Mononuclear cell (primary cell): ENCODE measurements around the gene TCF7L2. TPM values are rescaled to one million over a fixed set of nuclear protein-coding genes. Genes with fewer than 3 reads are reported as not detected.

ENCODE experiments used
- H3K27me3 ChIP-seq: 2 replicates; pipeline ENCODE4 v1.6.0; 2011; ENCODE audit warnings: low read length, control low read depth; ENCODE audit not compliant: insufficient read depth
- H3K4me1 ChIP-seq: 2 replicates; pipeline ENCODE4 v1.5.1; 2011; ENCODE audit warnings: mild to moderate bottlenecking, low read length, control low read depth; ENCODE audit not compliant: insufficient read depth
- H3K4me3 ChIP-seq: 2 replicates; pipeline ENCODE4 v1.5.1; 2011; ENCODE audit warnings: mild to moderate bottlenecking, low read length, moderate library complexity
- H3K9me3 ChIP-seq: 2 replicates; pipeline ENCODE4 v1.5.1; 2011; ENCODE audit warnings: low read depth, mild to moderate bottlenecking, control low read depth, low read length
- total RNA-seq: library from RNA; depleted of rRNA; stranded (reverse); fragments of >200 nt; gene quantifications from one replicate; pipeline ENCODE4 v1.2.3, GENCODE V29; 2012

TCF7L2 gene
- total RNA-seq, 1 donor, result 8.1 TPM

- H3K4me1 ChIP-seq, result peaks cover 12% of the 10 kb centered on the region
- no peaks in the 10 kb centered on the region for H3K27me3 ChIP-seq
- H3K9me3 ChIP-seq, result no peaks in the 10 kb centered on the region
- no peak overlapping the region for H3K4me3 ChIP-seq
These were observed 76.6 kb downstream of the TCF7L2 start for GRCh38 chr10:113026679-113027078.

- H3K4me1 ChIP-seq, result peaks cover 12% of the 10 kb centered on the region
- no peaks in the 10 kb centered on the region for H3K27me3 ChIP-seq
- H3K4me3 ChIP-seq, result no peak overlapping the region
- no peaks in the 10 kb centered on the region for H3K9me3 ChIP-seq
These were observed 77.2 kb downstream of the TCF7L2 start for GRCh38 chr10:113027230-113027573.

GRCh38 chr10:113027574-113028455, 77.8 kb downstream of the TCF7L2 start:
- no peaks in the 10 kb centered on the region for H3K9me3 ChIP-seq
- no peak overlapping the region for H3K4me3 ChIP-seq
- H3K27me3 ChIP-seq, result no peaks in the 10 kb centered on the region
- peaks cover 12% of the 10 kb centered on the region for H3K4me1 ChIP-seq

GRCh38 chr10:113028456-113029440, 78.7 kb downstream of the TCF7L2 start:
- peaks cover 19% of the 10 kb centered on the region for H3K4me1 ChIP-seq
- H3K27me3 ChIP-seq, result no peaks in the 10 kb centered on the region
- H3K9me3 ChIP-seq, result no peaks in the 10 kb centered on the region
- H3K4me3 ChIP-seq, result no peak overlapping the region

- H3K27me3 ChIP-seq, result no peaks in the 10 kb centered on the region
- no peak overlapping the region for H3K4me3 ChIP-seq
- H3K9me3 ChIP-seq, result no peaks in the 10 kb centered on the region
- peaks cover 28% of the 10 kb centered on the region for H3K4me1 ChIP-seq
These were observed 80.4 kb downstream of the TCF7L2 start for GRCh38 chr10:113030453-113030852.

- no peaks in the 10 kb centered on the region for H3K27me3 ChIP-seq
- no peaks in the 10 kb centered on the region for H3K9me3 ChIP-seq
- no peak overlapping the region for H3K4me3 ChIP-seq
- H3K4me1 ChIP-seq, result peaks cover 28% of the 10 kb centered on the region
These were observed 81.1 kb downstream of the TCF7L2 start for GRCh38 chr10:113031147-113031546.

GRCh38 chr10:113033991-113034390, 83.9 kb downstream of the TCF7L2 start:
- peaks cover 16% of the 10 kb centered on the region for H3K4me1 ChIP-seq
- no peak overlapping the region for H3K4me3 ChIP-seq
- no peaks in the 10 kb centered on the region for H3K27me3 ChIP-seq
- H3K9me3 ChIP-seq, result no peaks in the 10 kb centered on the region

GRCh38 chr10:113035732-113036312, 85.8 kb downstream of the TCF7L2 start:
- Histone ChIP-seq H3K27me3 (no peaks in the 10 kb centered on the region), H3K9me3 (no peaks in the 10 kb centered on the region), H3K4me3 (no peak overlapping the region)

GRCh38 chr10:113036619-113037018, 86.6 kb downstream of the TCF7L2 start:
- Histone ChIP-seq H3K4me1 (peaks cover 16% of the 10 kb centered on the region), H3K27me3 (no peaks in the 10 kb centered on the region), H3K9me3 (no peaks in the 10 kb centered on the region), H3K4me3 (no peak overlapping the region)

More at GRCh38 chr10:113035732-113036312, 85.8 kb downstream of the TCF7L2 start:
- peaks cover 16% of the 10 kb centered on the region for H3K4me1 ChIP-seq

GRCh38 chr10:113037218-113037617, 87.2 kb downstream of the TCF7L2 start:
- H3K27me3 ChIP-seq, result no peaks in the 10 kb centered on the region
- H3K4me3 ChIP-seq, result no peak overlapping the region
- no peaks in the 10 kb centered on the region for H3K9me3 ChIP-seq
- H3K4me1 ChIP-seq, result peaks cover 16% of the 10 kb centered on the region

- H3K4me3 ChIP-seq, result no peak overlapping the region
- no peaks in the 10 kb centered on the region for H3K9me3 ChIP-seq
- H3K4me1 ChIP-seq, result peaks cover 14% of the 10 kb centered on the region
- no peaks in the 10 kb centered on the region for H3K27me3 ChIP-seq
These were observed 88.1 kb downstream of the TCF7L2 start for GRCh38 chr10:113038183-113038582.

- Histone ChIP-seq H3K27me3 (no peaks in the 10 kb centered on the region), H3K9me3 (no peaks in the 10 kb centered on the region), H3K4me1 (peaks cover 7% of the 10 kb centered on the region), H3K4me3 (no peak overlapping the region)
These were observed 88.9 kb downstream of the TCF7L2 start for GRCh38 chr10:113038985-113039384.

- Histone ChIP-seq H3K9me3 (no peaks in the 10 kb centered on the region), H3K4me3 (no peak overlapping the region), H3K27me3 (no peaks in the 10 kb centered on the region), H3K4me1 (no peaks in the 10 kb centered on the region)
These were observed 91.3 kb downstream of the TCF7L2 start for GRCh38 chr10:113041324-113041723.

- no peaks in the 10 kb centered on the region for H3K4me1 ChIP-seq
- no peaks in the 10 kb centered on the region for H3K9me3 ChIP-seq
- H3K27me3 ChIP-seq, result no peaks in the 10 kb centered on the region
- H3K4me3 ChIP-seq, result no peak overlapping the region
These were observed 92.0 kb downstream of the TCF7L2 start for GRCh38 chr10:113041841-113042750.
